HepG2 (cell line): ENCODE data around the gene BRD2. TPM values are rescaled to one million over a fixed set of nuclear protein-coding genes. Genes with fewer than 3 reads are reported as not detected.

ENCODE experiments used
- ARHGAP35 ChIP-seq: sonication (generic); formaldehyde crosslinking; IDR thresholded peaks from 2 replicates; pipeline ENCODE4 v1.9.0; 2022; ENCODE audit warnings: mild to moderate bottlenecking, inconsistent platforms, moderate library complexity, missing genetic modification reagents, borderline replicate concordance
- ATF1 ChIP-seq: IDR thresholded peaks from 2 replicates; pipeline ENCODE4 v1.6.1; 2016; ENCODE audit warnings: mild to moderate bottlenecking, control low read depth
- CBX5 ChIP-seq: sonication (generic); formaldehyde crosslinking; IDR thresholded peaks from 2 replicates; pipeline ENCODE4 v1.4.0; 2020; ENCODE audit warnings: missing genetic modification reagents, borderline replicate concordance
- ELF1 ChIP-seq: sonication (generic); formaldehyde crosslinking; IDR thresholded peaks from 2 replicates; pipeline ENCODE4 v1.4.0; 2020; ENCODE audit warnings: missing genetic modification reagents
- ELF3 ChIP-seq: IDR thresholded peaks from 2 replicates; pipeline ENCODE4 v1.6.1; 2016; ENCODE audit warnings: missing genetic modification reagents, missing compliant biosample characterization
- GABPA ChIP-seq, 2 experiments: IDR thresholded peaks; 2 replicates each; pipeline ENCODE4 v1.6.1; 2011 to 2016; ENCODE audit warnings: low read depth in 2 of 2, low read length in 1 of 2, missing biosample characterization in 1 of 2, missing genetic modification characterization in 1 of 2
- GABPB1 ChIP-seq: IDR thresholded peaks from 2 replicates; pipeline ENCODE4 v1.6.1; 2016; ENCODE audit warnings: mild to moderate bottlenecking, missing genetic modification reagents, moderate library complexity, missing compliant biosample characterization
- HIVEP1 ChIP-seq: sonication (generic); formaldehyde crosslinking; IDR thresholded peaks from 2 replicates; pipeline ENCODE4 v1.4.0; 2020; ENCODE audit warnings: mild to moderate bottlenecking, missing genetic modification reagents
- SMAD3 ChIP-seq: sonication (generic); formaldehyde crosslinking; IDR thresholded peaks from 2 replicates; pipeline ENCODE4 v1.4.0; 2020; ENCODE audit warnings: missing genetic modification reagents
- STAG1 ChIP-seq: sonication (generic); formaldehyde crosslinking; IDR thresholded peaks from 2 replicates; pipeline ENCODE4 v1.4.0; 2020; ENCODE audit warnings: missing genetic modification reagents
- ZNF367 ChIP-seq: sonication (generic); formaldehyde crosslinking; IDR thresholded peaks from 2 replicates; pipeline ENCODE4 v1.4.0; 2020; ENCODE audit warnings: missing genetic modification reagents, borderline replicate concordance
- ZNF446 ChIP-seq: sonication (generic); formaldehyde crosslinking; IDR thresholded peaks from 2 replicates; pipeline ENCODE4 v1.5.0; 2020; ENCODE audit warnings: mild to moderate bottlenecking, missing genetic modification reagents
- ZNF556 ChIP-seq: sonication (generic); formaldehyde crosslinking; IDR thresholded peaks from 2 replicates; pipeline ENCODE4 v1.4.0; 2020; ENCODE audit warnings: mild to moderate bottlenecking, missing genetic modification reagents, borderline replicate concordance
- polyA plus RNA-seq, 8 experiments: library from polyadenylated mRNA; depleted of rRNA in 3 of 8; stranded (reverse) in 7 of 8; unstranded in 1 of 8; fragments of >200 nt; fragmentation: Illumina TruSeq in 4 of 8; extraction: Trizol in 4 of 8; gene quantifications; 2 replicates each; pipeline versions ENCODE4 v1.2.1 to v1.2.3, GENCODE V29; 2011 to 2016; ENCODE audit warnings: low read depth in 4 of 8, missing spikeins in 1 of 8, mixed read lengths in 1 of 8; ENCODE audit not compliant: insufficient read depth in 1 of 8
- total RNA-seq, 5 experiments: library from RNA; depleted of rRNA; stranded (reverse); fragments of >200 nt; fragmentation: Illumina TruSeq; extraction: Trizol; gene quantifications; 2 replicates each; pipeline ENCODE4 v1.2.3, GENCODE V29; 2016; ENCODE audit warnings: low read depth in 1 of 5
- TF ChIP-seq, protein P1 (sequence below): sonication (generic); formaldehyde crosslinking; conservative IDR thresholded peaks from 2 replicates; pipeline ENCODE4 v1.8.0; 2022; ENCODE audit warnings: mild to moderate bottlenecking, moderate library complexity, missing genetic modification reagents
- TF ChIP-seq, protein P2 (sequence below): sonication (generic); formaldehyde crosslinking; IDR thresholded peaks from 2 replicates; pipeline ENCODE4 v1.8.1; 2023; ENCODE audit warnings: mild to moderate bottlenecking, missing genetic modification reagents
- TF ChIP-seq, protein P3 (sequence below): sonication (generic); formaldehyde crosslinking; IDR thresholded peaks from 2 replicates; pipeline ENCODE4 v1.5.0; 2020; ENCODE audit warnings: missing genetic modification reagents
- TF ChIP-seq, protein P4 (sequence below): sonication (generic); formaldehyde crosslinking; IDR thresholded peaks from 2 replicates; pipeline ENCODE4 v1.5.0; 2020; ENCODE audit warnings: mild to moderate bottlenecking, missing genetic modification reagents, moderate library complexity
- TF ChIP-seq, protein P5 (sequence below): IDR thresholded peaks from 2 replicates; pipeline ENCODE4 v1.6.1; 2018; ENCODE audit warnings: missing genetic modification reagents, mild to moderate bottlenecking, missing compliant biosample characterization
- TF ChIP-seq, protein P6 (sequence below): sonication (generic); formaldehyde crosslinking; IDR thresholded peaks from 2 replicates; pipeline ENCODE4 v1.4.0; 2020; ENCODE audit warnings: missing genetic modification reagents

The BRD2 gene
- total and polyA plus RNA-seq, 2 of the 13 experiments (the other 11 are each of a cell fraction or from before 2014, with no cell fraction given) = 143 to 202 TPM

DNA sequence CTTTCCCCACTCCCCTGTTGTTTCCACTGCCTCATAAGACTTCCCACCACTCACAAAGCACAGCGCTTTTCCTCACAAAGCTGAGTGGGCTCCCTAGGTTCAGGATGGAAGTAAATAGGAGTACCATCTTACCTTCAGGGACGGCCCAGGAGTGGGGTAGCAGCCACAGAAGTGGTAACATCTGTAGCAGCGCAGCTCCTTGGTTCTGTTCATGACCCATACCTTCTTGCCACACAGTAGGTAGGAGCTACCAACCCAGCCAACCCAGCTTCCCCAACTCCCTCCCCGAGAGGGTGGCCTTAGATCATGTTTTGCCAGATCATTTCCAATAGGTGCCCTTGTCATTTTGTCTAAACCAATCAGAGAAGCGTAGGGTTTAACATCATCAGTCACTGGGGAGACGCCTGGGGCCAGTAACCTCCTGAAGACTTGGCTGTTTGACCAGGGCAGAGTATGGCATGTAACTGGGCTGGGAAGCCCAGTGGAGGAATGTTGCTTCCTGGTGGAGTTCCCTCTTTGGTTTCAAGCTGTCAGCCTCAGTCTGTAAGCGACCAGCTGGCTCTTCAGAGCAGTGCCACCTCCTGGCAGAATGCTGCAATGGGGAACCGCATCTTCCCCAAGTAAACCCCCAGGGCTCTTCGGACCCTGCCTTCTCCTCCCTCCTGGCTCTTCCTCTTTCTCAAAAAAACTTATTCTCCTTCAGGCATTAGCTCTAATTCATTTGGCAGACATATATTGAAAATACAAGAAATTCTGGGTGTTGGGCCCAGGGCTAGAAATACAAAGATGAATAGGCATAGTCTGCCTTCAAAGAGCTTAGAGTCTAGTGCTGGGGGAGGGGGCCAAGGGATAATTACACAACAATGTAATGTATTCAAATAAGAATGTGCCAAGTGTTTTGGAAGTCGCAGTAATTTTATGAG is 15.3 kb upstream of the BRD2 start, which contains the start of gene HLA-DMA (continued):
- peak; percentile 91 for TF ChIP-seq ATF1 (CRISPR knock-in tag)
- TF ChIP-seq SMAD3 = 0 out of 2 replicates have a peak, but pooled peaks have one; percentile 28
- peak; percentile 57; the same call in 1 of the 2 replicates for TF ChIP-seq ELF3
- TF ChIP-seq CBX5 = peak; percentile 47; the same call in 1 of the 2 replicates
- TF ChIP-seq, protein P1, sequence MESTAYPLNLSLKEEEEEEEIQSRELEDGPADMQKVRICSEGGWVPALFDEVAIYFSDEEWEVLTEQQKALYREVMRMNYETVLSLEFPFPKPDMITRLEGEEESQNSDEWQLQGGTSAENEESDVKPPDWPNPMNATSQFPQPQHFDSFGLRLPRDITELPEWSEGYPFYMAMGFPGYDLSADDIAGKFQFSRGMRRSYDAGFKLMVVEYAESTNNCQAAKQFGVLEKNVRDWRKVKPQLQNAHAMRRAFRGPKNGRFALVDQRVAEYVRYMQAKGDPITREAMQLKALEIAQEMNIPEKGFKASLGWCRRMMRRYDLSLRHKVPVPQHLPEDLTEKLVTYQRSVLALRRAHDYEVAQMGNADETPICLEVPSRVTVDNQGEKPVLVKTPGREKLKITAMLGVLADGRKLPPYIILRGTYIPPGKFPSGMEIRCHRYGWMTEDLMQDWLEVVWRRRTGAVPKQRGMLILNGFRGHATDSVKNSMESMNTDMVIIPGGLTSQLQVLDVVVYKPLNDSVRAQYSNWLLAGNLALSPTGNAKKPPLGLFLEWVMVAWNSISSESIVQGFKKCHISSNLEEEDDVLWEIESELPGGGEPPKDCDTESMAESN (CRISPR knock-in tag) = peak; percentile 63; the same call in 1 of the 2 replicates
- TF ChIP-seq, protein P2, sequence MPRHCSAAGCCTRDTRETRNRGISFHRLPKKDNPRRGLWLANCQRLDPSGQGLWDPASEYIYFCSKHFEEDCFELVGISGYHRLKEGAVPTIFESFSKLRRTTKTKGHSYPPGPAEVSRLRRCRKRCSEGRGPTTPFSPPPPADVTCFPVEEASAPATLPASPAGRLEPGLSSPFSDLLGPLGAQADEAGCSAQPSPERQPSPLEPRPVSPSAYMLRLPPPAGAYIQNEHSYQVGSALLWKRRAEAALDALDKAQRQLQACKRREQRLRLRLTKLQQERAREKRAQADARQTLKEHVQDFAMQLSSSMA (CRISPR knock-in tag) = 0 out of 2 replicates have a peak, but pooled peaks have one; percentile 50
- TF ChIP-seq ZNF556 (CRISPR knock-in tag) = no peak
- TF ChIP-seq, protein P3, sequence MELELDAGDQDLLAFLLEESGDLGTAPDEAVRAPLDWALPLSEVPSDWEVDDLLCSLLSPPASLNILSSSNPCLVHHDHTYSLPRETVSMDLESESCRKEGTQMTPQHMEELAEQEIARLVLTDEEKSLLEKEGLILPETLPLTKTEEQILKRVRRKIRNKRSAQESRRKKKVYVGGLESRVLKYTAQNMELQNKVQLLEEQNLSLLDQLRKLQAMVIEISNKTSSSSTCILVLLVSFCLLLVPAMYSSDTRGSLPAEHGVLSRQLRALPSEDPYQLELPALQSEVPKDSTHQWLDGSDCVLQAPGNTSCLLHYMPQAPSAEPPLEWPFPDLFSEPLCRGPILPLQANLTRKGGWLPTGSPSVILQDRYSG (CRISPR knock-in tag) = no peak
- 0 out of 2 replicates have a peak, but pooled peaks have one; percentile 9 for TF ChIP-seq GABPB1
- no peak for TF ChIP-seq ZNF367
- TF ChIP-seq, protein P4, sequence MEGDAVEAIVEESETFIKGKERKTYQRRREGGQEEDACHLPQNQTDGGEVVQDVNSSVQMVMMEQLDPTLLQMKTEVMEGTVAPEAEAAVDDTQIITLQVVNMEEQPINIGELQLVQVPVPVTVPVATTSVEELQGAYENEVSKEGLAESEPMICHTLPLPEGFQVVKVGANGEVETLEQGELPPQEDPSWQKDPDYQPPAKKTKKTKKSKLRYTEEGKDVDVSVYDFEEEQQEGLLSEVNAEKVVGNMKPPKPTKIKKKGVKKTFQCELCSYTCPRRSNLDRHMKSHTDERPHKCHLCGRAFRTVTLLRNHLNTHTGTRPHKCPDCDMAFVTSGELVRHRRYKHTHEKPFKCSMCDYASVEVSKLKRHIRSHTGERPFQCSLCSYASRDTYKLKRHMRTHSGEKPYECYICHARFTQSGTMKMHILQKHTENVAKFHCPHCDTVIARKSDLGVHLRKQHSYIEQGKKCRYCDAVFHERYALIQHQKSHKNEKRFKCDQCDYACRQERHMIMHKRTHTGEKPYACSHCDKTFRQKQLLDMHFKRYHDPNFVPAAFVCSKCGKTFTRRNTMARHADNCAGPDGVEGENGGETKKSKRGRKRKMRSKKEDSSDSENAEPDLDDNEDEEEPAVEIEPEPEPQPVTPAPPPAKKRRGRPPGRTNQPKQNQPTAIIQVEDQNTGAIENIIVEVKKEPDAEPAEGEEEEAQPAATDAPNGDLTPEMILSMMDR = peak; percentile 82
- TF ChIP-seq ZNF446 (CRISPR knock-in tag) = no peak
- TF ChIP-seq ARHGAP35 (CRISPR knock-in tag) = no peak
- TF ChIP-seq, protein P5, sequence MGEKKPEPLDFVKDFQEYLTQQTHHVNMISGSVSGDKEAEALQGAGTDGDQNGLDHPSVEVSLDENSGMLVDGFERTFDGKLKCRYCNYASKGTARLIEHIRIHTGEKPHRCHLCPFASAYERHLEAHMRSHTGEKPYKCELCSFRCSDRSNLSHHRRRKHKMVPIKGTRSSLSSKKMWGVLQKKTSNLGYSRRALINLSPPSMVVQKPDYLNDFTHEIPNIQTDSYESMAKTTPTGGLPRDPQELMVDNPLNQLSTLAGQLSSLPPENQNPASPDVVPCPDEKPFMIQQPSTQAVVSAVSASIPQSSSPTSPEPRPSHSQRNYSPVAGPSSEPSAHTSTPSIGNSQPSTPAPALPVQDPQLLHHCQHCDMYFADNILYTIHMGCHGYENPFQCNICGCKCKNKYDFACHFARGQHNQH (CRISPR knock-in tag) = 0 out of 2 replicates have a peak, but pooled peaks have one; percentile 33
- no peak for TF ChIP-seq GABPA (IDR thresholded peaks at IDR 0.05; ENCODE audit: low read depth, low read length)
- TF ChIP-seq GABPA (CRISPR knock-in tag; IDR thresholded peaks at IDR 0.05; ENCODE audit: low read depth) = no peak
- no peak for TF ChIP-seq HIVEP1
- peak; percentile 42 for TF ChIP-seq STAG1 (CRISPR knock-in tag)
- TF ChIP-seq, protein P6, sequence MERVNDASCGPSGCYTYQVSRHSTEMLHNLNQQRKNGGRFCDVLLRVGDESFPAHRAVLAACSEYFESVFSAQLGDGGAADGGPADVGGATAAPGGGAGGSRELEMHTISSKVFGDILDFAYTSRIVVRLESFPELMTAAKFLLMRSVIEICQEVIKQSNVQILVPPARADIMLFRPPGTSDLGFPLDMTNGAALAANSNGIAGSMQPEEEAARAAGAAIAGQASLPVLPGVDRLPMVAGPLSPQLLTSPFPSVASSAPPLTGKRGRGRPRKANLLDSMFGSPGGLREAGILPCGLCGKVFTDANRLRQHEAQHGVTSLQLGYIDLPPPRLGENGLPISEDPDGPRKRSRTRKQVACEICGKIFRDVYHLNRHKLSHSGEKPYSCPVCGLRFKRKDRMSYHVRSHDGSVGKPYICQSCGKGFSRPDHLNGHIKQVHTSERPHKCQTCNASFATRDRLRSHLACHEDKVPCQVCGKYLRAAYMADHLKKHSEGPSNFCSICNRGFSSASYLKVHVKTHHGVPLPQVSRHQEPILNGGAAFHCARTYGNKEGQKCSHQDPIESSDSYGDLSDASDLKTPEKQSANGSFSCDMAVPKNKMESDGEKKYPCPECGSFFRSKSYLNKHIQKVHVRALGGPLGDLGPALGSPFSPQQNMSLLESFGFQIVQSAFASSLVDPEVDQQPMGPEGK = no peak
- peak; percentile 41; the same call in 1 of the 2 replicates for TF ChIP-seq ELF1 (CRISPR knock-in tag)
